SKM-1 (cell line): ENCODE data around the gene CNR2.
A peak's percentile ranks its signal among the peaks of the same experiment; 100 is the strongest.
"Not testable (repeated sequence)": the region's sequence is repeated elsewhere in the genome, so short reads cannot be mapped to it uniquely, and the experiment has no call there.

Experiments
- DNase-seq: peaks from one replicate; lab custom pipeline; 2025; ENCODE audit not compliant: unreplicated experiment; lab: John Stamatoyannopoulos, UW

Gene CNR2

DNA sequence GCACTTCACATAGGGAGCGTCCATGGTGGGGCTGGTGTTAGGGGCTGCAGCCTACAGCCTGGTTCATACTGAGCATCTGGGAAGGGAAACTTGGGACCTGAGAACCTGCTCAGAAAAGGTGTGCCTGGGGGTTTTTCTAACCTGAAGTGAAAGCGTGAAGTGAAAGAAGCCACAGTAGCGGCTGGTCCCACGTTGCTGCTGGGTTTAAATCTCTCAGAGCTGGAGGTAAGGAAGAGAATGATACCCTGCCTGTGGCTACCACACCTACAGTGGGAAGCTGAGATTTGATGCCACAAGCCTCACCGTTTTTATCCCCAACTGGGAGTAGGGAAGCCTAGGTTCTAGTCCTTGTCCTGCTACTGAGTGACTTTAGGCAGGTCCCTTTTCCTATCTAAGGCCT, 24.1 kb downstream of the CNR2 start:
- no peak for DNase-seq

DNA sequence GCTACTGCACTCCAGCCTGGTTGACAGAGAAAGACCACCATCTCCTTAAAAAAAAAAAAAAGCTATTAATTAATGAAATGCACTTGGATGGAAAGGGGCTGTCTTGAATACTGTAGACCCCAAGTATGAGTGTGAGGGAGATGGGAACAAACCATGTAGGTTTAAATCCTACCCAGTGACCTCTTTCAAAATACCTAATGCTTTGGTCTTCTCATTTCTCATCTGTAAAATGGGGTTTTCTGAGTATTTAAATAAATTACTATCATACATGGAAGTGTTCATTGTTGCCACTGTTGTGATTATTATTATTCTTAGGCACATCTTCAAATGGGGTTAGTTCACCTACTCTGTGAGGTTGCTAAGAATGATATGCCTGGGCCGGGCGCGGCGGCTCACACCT, 27.9 kb downstream of the CNR2 start:
- no peak for DNase-seq

DNA sequence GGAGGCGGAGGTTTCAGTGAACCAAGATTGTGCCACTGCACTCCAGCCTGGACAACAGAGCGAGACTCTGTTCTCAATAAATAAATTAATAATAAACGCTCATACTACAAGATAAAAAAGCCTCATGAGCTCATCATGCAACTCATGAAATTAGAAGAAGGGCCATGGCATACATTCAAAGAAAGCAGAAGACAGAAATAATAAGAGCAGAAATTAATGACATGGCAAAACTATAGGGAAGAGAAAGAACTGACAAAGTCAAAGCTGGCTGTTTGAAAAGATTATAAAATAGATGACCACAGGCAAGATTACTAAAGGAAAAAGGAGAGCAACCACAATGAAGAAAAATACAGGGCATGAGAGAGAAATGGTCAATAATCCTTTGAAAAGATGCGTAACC, 30.4 kb downstream of the CNR2 start:
- no peak for DNase-seq

DNA sequence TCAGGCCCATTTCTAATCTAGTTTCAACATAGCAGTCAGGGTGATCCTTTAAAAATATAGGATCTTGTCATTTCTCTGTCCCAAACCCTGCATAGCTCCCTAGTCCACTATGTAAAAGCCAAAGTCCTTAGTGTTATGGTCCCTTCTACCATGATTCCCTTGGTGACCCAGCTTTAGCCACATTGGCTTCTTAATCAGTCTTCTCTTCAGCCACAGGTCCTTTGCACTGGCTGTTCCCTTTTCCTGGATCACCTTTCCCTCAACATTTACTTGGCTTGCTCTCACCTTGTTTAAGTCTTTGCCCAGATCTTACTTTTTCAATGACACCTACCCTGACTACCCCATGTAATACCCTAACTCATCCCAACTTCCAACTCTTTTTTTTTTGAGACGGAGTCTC, 33.4 kb downstream of the CNR2 start:
- no peak for DNase-seq

DNA sequence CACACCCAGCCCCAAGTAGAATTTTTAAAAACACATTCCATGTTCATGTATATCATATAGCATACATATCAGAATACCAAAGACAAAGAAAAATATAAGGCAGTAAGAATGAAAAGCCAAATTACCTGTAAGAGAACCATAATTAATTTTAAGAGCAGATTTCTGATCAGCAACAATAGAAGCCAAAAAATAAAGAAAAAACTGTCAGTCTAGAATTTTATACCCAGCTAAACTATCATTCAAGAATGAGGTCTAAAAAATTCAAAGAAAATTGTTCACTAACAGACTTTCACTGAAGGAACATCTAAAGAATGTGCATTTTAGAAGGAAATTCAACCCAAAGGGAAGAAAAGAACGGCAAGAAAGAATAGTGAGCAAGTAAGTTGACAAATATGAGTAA, 34.5 kb downstream of the CNR2 start:
- DNase-seq, result no peak

DNA sequence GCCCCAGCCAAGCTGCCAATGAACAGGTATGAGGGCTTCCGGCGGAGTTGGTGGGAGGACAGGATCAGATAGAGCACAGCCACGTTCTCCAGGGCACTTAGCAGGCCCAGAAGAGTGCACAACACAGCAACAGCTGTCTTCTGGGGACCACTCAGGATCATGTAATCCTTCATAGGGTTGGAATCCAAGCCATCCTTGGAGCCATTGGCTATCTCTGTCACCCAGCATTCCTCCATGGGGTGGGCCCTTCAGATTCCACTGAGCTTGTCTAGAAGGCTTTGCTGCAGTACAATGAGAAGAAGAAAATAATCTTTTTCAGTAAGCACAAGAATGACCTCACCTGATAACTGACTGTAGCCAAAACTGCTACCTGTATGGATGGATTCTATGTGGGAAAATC, 37.8 kb downstream of the CNR2 start:
- no peak for DNase-seq

DNA sequence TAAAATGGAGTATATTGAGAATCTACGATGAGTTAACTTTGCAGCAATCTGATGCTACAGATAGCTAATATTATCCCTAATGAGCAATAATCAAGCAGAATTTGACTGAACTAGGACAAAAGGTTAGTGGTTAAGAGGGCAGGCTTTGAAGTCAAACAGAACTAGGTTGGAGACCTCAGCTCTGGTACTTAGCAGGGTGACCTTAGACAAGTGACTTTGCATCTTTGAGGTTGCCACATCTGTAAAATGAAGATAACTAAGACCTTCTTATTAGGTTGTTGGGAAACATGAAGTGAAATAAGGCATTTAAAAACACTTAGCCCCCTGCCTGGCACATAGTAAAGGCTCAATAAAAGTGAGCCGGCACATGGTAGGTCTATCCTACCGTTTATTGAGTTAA, 40.7 kb downstream of the CNR2 start:
- no peak for DNase-seq

DNA sequence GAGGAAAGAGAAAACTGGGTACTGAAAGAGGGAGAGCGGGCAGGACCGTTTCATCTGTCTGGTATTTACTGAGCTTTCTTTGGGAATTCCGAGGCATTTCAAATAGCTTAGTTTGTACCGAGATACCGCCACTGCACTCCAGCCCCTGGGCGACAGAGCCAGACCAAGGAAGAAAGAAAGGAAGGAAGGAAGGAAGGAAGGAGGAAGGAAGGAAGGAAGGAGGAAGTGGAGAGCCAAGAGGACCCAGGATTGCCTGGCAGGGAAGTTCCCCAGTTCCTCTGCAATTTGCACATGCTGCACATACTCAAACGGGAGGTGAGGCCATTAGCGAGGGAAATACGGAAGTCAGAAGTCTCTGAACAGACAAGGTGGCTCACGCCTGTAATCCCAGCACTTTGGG, 44.1 kb downstream of the CNR2 start:
- no peak for DNase-seq

DNA sequence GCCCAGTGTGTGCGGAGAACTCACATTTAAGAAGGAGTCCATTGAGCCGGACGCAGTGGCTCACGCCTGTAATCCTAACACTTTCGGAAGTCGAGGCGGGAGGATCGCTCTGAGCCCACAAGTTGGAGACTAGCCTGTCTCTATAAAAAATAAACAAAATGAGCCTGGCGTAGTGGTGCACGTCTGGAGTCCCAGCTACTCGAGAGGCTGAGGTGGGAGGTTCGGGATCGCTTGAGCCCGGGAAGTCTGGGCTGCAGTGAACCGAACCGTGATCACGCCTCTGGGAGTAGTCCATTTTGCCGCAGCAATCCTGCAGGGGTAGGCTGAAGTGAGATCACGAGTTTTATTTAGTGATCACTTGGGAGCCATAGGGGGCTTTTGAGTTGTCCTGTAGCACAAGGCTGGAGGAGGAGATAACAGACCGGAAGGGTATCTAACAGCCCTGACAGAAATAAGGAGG, 44.6 kb downstream of the CNR2 start:
- no peak for DNase-seq

DNA sequence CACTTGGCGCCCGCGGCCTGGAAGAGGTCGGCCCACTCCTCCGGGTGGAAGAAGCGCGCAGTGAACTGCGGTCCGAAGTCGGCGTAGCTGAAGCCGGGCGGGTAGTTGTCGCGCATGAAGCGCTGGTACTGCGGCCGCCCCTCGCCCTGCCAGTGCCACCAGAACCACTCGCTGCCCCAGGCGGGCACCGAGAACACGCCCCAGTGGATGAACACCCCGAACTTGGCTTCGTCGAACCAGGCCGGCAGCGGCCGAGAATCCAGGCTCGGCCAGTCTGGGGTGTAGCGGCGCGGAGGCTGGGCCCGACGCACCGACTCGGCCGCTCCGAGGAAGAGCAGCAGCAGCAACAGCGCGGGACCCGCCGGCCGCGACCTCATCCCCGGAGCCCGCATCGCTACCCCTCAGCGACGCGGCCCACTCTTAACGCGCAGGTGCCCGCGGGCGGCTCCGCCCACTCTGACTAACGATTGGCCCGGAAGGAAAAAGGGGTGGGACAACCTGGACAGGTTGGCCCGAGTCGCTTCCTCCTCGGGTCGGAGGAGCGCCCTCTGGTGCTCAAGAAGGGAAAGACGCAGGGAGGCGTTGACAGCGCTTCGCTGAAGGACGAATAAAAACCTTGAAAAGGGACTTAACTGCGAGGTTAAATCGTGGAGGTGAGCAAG, 45.1 kb downstream of the CNR2 start, which contains the start of gene FUCA1:
Gene FUCA1 (minus strand): TSS at position 396 of the 662 bp plus-strand sequence. CDS start 4 bp downstream, at position 392.
- DNase-seq, result peak; percentile 95

DNA sequence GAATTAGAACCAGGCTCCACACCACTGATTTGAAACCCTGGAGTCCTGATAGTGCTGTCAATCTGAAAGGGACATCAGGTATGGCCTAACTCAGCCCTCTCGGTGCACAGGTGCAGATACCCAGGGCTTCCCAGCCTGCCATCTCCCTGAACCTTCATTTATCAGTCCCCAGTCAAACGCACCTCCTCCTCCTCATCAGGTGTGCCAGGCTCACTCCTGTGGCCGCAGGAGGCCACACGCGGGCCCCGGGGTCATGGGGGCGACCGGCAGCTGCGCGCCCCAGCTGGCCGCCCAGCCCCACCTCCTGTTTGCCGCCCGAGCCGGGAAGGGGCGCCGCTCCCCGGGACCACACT, 45.6 kb downstream of the CNR2 start:
- DNase-seq, result no peak

DNA sequence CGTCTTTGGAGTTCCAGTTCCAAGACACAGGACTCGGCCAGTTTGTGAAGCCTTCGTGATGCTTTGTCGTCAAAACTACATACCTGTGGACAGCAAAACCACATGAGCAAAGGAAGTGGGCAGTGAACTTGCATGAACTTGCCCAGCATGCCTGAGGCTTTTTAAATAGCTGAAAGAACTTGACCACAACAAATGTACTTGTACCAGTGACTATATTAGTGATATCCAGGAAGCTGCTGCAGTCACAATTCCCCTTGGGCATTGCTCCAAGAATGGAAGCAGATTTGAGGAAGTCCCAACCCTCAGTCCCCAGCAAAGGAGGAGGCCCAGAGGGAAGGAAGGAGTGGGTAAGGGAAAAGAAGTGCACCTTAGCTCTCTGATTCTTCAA, 47.6 kb downstream of the CNR2 start:
- peak; percentile 61 for DNase-seq

DNA sequence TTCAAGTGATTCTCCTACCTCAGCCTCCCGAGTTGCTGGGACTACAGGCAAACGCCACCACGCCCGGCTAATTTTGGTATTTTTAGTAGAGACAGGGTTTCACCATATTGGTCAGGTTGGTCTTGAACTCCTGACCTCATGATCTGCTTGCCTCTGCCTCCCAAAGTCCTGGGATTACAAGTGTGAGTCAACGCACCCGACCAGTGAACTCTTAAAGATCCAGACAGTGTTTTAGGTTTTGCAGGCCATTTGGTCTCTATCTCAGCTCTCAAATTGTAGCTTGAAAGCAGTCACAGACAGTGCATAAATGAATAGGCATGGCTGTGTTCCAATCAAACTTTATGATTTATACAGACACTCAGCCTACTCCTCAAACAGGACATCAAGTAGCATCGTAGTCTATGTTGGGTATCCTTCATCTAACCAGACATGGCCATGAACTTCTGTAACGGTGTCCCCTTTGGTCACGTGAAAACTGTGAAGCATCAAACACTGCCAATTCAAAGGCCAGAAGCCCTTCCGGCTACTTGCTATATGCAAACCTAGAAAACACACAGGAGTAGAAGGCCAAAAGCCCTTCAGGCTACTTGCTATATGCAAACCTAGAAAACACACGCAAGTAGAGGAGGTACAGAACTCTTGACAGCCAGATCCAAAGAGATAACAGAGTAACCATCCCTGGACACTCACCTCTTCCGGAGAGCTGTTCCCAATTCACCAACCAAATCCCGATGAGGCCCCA, 48.2 kb downstream of the CNR2 start:
- no peak for DNase-seq

DNA sequence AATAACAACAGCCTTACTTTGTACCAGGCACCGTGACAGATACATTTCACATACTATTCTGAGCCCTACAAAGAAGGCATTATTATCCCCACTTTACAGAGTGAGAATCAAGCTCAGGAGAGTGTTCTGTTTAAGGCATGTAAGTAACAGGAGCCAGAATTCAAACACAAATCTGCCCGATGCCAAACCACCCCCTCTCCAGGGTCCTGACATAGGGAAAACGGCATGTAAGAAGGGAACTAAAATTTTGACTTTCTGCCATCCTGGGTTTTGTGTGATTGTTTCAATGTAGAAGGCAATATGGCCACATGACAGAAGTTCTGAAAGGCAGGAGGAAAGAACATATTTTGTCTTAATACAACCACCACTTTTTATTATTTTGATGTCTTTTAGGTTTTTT, 50.5 kb downstream of the CNR2 start:
- DNase-seq, result no peak

DNA sequence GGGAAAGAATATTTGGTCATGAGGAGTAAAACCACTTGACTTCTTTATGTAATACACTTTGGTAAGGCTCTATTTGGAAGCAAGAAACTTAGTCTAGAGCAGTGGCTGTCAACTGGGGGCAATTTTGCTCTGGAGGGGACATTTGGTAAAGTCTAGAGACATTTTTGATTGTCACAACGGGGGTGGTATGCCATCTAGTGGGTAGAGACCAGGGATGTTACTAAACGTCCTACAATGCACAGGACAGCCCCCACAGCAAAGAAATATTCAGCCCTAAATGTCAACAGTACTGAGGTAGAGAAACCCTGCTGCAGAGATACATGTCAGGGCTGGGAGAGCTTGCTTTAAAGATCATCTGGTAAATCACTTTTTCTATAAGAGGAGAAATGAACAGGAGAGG, 58.6 kb downstream of the CNR2 start:
- no peak for DNase-seq

DNA sequence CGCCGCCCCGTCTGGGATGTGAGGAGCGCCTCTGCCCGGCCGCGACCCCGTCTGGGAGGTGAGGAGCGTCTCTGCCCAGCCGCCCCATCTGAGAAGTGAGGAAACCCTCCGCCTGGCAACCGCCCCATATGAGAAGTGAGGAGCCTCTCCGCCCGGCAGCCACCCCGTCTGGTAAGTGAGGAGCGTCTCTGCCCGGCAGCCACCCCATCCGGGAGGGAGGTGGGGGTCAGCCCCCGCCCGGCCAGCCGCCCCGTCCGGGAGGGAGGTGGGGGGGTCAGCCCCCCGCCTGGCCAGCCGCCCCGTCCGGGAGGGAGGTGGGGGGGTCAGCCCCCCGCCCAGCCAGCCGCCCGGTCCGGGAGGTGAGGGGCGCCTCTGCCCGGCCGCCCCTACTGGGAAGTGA, 60.0 kb downstream of the CNR2 start:
- DNase-seq, result not testable (repeated sequence)

DNA sequence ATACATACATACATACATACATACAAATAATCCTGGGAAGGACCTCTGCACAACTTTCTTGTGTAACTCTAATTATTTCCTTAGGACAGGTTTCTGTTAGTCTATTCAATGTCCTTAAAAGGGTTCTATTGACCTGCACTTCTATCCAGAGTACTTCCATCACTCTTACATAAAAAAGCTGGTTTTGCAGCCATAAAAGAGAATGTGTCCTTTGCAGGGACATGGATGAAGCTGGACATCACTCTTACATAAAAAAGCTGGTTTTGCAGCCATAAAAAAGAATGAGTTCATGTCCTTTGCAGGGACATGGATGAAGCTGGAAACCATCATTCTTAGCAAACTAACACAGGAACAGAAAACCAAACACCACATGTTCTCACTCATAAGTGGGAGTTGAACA, 61.8 kb downstream of the CNR2 start:
- DNase-seq, result not testable (repeated sequence)

DNA sequence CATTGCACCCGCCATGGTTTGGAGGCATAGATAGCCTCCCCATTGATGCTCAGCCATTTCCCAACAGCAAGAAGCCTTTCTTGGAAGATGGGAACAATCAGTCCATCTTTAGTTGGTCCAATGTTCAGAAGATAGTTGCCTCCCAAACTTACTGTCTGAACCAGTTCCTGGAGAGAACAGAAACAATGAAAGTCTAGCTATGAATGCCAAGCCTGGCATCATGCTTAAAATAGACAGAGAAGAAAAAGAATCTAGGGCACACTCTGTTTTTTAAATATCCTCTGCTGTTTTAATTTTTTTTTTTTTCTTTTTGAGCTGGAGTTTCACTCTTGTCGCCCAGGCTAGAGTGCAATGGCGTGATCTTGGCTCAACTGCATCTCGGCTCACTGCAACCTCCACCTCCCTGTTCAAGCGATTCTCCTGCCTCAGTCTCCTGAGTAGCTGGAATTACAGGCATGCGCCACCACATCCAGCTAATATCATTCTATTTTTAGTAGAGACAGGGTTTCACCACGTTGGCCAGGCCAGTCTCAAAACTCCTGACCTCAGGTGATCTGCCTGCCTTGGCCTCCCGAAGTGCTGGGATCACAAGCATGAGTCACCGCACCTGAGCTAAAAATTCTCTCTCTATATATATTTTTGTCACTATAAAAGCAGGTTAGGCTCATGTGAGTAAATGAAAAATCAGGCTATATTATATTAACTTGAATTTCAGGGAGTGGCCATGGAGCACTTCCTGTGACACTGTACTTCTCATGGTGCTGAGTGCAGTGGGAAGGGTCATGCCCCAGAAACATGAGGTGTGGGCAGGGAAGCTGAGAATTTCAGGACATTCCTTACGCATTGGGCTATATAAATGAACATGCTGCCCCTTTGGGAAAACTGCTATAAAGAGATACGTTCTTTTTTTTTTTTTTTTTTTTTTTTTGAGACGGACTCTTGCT, 64.2 kb downstream of the CNR2 start:
- no peak for DNase-seq

DNA sequence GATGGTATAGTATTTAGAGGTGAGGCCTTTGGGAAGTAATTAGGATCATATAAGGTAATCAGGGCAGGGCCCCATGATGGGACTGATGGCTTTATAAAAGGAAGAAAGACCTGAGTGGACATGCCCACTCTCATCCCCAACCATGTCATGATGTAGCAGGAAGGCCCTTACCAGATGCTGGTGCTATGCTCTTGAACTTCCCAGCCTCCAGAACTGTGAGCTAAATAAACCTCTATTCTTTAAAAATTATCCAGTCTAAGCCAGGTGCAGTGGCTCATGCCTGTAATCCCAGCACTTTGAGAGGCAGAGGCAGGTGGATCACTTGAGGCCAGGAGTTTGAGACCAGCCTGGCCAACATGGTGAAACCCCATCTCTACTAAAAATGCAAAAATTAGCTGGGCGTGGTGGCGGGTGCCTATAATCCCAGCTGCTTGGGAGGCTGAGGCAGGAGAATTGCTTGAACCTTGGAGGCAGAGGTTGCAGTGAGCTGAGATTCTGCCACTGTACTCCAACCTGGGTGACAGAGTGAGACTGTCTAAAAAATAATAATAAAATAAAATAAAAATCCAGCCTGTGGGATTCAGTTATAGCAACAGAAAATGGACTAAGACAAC, 65.6 kb downstream of the CNR2 start:
- DNase-seq, result not testable (repeated sequence)

DNA sequence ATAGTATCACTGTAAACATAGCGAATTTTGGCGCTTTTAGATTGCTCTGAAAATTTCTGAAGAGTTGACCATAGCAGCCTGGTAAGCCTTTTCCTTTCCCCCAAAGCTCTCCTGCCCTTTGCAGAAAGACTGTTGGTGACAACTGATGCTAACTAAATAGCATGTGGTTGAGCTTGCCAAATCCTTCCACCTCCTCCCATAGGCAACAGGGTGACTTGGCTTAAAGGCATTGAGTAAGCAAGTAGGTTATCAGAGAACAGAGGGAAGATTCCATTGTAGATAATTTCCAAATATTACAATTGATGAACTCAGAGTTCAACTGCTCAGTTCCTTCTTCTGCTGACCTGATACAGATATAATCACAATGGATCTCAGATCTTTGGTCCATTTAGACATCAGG, 68.0 kb downstream of the CNR2 start:
- DNase-seq, result no peak

DNA sequence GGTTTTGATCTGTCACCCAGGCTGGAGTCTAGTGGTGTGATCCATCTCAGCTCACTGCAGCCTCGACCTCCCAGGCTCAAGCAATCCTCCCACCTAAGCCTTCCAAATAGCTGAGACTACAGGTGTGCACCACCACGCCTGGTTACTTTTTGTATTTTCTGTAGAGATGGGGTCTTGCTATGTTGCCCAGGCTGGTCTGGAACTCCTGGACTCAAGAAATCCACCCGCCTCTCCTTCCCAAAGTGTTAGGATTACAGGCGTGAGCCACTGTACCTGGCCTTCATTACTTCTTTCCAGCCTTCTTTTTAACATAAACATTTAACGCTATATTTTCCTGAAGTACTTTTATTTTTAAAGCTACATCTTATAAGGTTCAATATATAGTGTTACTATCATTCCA, 69.5 kb downstream of the CNR2 start:
- no peak for DNase-seq
